Measurements from ENCODE around the gene BRIP1. TPM values are rescaled to one million over a fixed set of nuclear protein-coding genes. Genes with fewer than 3 reads are reported as not detected.
A peak's percentile ranks its signal among the peaks of the same experiment; 100 is the strongest.

The BRIP1 gene
- total RNA-seq, 1 donor from 2014 or later = 18.9 TPM

DNA sequence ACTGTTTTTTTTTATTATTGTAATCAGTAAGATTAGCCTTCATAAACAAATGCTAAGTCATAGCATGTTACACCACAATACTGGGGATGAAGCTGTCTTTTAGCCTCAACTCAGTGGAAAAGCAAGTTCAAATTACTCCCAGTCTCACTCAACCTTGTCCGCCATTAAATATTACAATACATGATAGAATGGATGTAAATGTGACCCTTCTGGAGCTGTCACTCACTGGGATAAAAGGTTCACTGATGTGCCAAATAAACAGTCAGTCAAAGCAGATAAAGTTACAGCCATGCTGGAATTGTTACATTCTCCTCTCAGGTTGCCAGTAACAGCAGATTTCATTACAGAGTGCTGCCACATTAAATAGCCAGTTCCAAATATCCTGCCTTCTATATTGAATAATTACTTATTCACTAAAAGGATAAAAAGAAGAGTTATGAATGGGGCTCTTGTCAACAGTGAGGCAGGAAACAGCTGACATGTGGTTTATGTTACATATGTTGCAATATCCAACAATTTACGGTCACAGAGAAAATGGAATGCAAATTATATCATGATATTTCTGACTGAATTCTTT is 53.4 kb downstream of the BRIP1 start:
- Mint-ChIP-seq H3K9me3 (no peaks in the 10 kb centered on the region), H3K27ac (peak overlapping the region; percentile 27), H3K4me1 (ENCODE audit: unreplicated experiment) (peaks cover 5% of the 10 kb centered on the region), H3K4me3 (no peak overlapping the region), H3K36me3 (peaks cover 7% of the 10 kb centered on the region), H3K27me3 (no peaks in the 10 kb centered on the region)
- TF ChIP-seq, protein P1, sequence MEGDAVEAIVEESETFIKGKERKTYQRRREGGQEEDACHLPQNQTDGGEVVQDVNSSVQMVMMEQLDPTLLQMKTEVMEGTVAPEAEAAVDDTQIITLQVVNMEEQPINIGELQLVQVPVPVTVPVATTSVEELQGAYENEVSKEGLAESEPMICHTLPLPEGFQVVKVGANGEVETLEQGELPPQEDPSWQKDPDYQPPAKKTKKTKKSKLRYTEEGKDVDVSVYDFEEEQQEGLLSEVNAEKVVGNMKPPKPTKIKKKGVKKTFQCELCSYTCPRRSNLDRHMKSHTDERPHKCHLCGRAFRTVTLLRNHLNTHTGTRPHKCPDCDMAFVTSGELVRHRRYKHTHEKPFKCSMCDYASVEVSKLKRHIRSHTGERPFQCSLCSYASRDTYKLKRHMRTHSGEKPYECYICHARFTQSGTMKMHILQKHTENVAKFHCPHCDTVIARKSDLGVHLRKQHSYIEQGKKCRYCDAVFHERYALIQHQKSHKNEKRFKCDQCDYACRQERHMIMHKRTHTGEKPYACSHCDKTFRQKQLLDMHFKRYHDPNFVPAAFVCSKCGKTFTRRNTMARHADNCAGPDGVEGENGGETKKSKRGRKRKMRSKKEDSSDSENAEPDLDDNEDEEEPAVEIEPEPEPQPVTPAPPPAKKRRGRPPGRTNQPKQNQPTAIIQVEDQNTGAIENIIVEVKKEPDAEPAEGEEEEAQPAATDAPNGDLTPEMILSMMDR (conservative IDR thresholded peaks at IDR 0.05) = no peak
- DNase-seq (ENCODE audit: extremely low spot score, unreplicated experiment) = no peak

DNA sequence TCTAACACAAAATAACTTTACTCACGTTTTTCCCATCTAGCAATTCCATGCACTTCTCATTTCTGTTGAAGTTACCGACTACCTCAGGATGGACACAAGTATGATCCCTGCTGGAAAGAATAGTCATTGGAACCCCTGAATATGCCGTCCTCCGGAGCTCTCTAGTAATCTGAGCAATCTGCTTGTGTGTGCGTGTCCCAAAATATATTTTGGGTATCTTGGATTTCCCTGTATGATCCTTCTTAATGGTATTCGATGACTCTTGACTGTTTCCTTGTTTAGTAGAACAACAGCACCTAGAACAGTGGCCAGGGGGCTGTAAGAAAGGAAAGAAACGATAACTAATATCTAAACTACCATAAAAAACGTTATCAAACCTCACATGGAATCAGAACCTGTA is 54.9 kb downstream of the BRIP1 start:
- Mint-ChIP-seq H3K4me1 (ENCODE audit: unreplicated experiment) (peaks cover 5% of the 10 kb centered on the region), H3K4me3 (no peak overlapping the region), H3K9me3 (no peaks in the 10 kb centered on the region), H3K27me3 (no peaks in the 10 kb centered on the region), H3K36me3 (peaks cover 7% of the 10 kb centered on the region), H3K27ac (no peak overlapping the region)
- TF ChIP-seq, protein P1 (conservative IDR thresholded peaks at IDR 0.05) = no peak
- no peak for DNase-seq (ENCODE audit: extremely low spot score, unreplicated experiment)

DNA sequence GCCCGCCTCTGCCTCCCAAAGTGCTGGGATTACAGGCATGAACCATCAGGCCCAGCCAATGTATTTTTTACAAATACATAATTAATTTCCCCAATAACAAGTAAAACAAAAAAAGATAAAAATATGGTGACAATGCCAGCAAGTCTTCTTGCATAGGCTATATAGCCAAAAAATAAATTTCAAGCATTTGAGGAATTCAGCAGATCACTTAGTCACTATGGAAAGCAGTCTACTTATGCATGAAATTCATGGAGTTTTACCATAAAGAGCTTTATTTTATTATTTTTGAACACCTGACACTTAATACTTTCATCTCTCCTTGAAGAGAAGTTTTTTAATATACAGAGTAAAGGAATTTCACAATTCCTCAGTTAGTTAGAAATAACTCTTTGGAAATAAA is 56.4 kb downstream of the BRIP1 start:
- peaks cover 7% of the 10 kb centered on the region for H3K36me3 Mint-ChIP-seq
- no peak overlapping the region for H3K27ac Mint-ChIP-seq
- no peak for DNase-seq (ENCODE audit: extremely low spot score, unreplicated experiment)
- peaks cover 5% of the 10 kb centered on the region for H3K4me1 Mint-ChIP-seq (ENCODE audit: unreplicated experiment)
- TF ChIP-seq, protein P1 (conservative IDR thresholded peaks at IDR 0.05) = no peak
- H3K9me3 Mint-ChIP-seq = no peaks in the 10 kb centered on the region
- H3K4me3 Mint-ChIP-seq = no peak overlapping the region
- no peaks in the 10 kb centered on the region for H3K27me3 Mint-ChIP-seq

DNA sequence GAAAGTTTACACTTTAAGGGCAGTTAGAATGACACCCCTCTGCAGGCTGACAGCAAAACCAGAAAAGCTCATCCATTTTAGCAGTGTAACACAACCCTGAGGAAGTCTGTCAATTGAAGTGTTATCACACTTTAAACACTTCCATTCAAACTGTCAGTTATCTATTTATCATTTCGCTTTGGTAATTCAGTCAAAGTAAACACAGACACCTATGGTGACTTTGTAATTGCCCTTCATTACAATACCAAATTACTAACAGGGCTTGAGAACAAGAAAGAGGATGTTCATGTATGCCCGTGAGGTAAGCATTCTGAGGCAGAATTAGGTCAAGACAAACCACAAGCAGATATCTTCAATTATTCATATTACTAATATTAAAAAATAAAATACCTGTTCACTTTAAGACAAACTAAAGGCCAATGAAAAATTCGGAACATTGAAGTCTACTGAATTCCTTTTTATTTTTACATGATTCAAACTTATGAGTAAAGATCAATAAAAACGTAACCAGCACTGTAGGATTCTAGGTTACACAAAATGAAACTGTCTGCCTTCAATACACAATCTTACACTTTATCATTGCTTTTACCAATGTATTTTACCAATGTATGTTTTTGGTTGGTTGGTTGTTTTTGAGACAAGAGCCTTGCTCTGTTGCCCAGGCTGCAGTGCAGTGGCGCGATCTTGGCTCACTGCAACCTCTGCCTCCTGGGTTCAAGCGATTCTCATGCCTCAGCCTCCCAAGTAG is 57.1 kb downstream of the BRIP1 start:
- no peaks in the 10 kb centered on the region for H3K27me3 Mint-ChIP-seq
- DNase-seq (ENCODE audit: extremely low spot score, unreplicated experiment) = no peak
- peaks cover 7% of the 10 kb centered on the region for H3K36me3 Mint-ChIP-seq
- H3K4me1 Mint-ChIP-seq (ENCODE audit: unreplicated experiment) = peaks cover 5% of the 10 kb centered on the region
- no peak overlapping the region for H3K4me3 Mint-ChIP-seq
- no peaks in the 10 kb centered on the region for H3K9me3 Mint-ChIP-seq
- H3K27ac Mint-ChIP-seq = no peak overlapping the region
- TF ChIP-seq, protein P1 (conservative IDR thresholded peaks at IDR 0.05) = no peak

DNA sequence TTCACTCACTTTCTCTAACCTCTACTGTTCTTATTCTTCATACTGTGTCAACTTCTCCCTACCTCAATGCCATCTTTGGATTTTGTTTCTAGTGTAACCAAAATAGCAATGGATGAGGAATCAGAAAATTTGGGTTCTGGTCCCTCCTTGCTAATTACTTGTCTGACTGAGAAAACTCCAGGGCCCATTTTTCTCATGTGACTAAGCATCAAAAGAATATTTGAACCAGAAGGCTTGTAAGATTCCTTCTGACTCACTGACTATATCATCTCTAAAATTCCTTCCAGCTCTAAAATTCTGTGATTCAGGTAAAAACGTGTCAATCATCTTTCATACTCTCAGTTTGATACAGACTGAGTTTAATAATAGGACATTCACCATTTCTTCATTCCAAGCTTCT is 57.9 kb downstream of the BRIP1 start:
- Mint-ChIP-seq H3K4me1 (ENCODE audit: unreplicated experiment) (peaks cover 5% of the 10 kb centered on the region), H3K36me3 (peaks cover 7% of the 10 kb centered on the region), H3K4me3 (no peak overlapping the region), H3K9me3 (no peaks in the 10 kb centered on the region), H3K27me3 (no peaks in the 10 kb centered on the region), H3K27ac (no peak overlapping the region)
- DNase-seq (ENCODE audit: extremely low spot score, unreplicated experiment) = no peak
- TF ChIP-seq, protein P1 (conservative IDR thresholded peaks at IDR 0.05) = no peak
